HG02678 (cell line): ENCODE data around the gene SMG5.

ENCODE experiments used
- ATAC-seq: cut with Tn5 transposase; IDR thresholded peaks from one replicate; pipeline ENCODE4 v1.9.1; 2021; ENCODE audit warnings: mild to moderate bottlenecking, moderate library complexity; ENCODE audit not compliant: unreplicated experiment

Gene SMG5

DNA sequence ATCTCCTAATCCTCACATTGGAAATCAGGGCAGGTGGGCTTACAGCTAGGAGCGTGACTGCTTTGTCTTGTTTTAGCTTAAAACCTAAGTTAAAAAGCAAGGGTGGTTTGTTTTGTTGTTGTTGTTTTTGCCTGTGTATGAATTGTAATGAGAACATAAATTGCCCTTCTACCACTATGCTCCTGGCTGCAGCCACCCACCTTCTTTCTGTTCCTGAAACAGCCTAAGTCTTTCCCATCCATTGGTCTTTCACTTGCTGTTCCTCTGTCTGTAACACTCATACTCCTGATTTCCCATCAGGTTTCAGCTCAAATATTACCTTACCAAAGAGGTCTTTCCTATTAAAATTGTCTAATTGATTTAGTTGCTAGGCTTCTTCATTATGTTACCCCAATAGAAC, 896 bp upstream of the SMG5 start:
- no peak for ATAC-seq

DNA sequence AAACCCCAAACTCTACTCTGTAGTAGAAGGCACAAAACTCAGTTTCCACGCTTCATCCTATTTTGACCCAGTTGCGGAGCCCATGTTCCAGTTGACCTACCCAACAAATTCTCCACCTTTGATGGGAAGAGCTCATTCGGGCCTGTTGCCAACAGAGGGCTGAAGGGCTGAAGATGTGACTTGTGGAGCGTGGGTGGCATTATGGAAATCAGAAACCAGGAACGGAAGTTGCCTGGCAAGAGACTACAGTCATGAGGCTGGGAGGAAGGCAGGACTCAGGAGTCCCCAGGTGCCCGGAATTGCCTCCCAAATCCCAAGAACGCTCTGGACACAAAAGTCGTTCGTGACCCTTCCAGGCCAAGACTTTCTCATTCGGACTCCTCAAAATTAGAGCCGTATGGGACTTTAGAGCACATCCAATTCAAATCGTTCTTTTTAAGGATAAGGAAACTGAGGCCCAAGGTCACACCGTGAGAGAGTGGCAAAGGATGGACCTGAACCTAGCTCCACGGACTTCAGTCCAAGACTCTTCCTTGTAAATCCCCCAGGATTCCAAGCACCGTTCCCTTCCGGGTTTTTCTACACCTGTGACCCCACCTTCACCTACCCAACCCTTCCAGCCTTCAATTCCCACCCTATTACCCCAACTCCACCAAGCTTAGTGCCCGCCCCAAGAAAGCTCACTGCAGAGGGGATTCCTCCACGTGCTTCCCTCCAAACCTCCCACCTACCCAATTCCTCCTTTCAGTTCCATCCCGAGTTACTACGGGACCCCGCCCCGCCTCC, 739 bp downstream of the SMG5 start:
- no peak for ATAC-seq

DNA sequence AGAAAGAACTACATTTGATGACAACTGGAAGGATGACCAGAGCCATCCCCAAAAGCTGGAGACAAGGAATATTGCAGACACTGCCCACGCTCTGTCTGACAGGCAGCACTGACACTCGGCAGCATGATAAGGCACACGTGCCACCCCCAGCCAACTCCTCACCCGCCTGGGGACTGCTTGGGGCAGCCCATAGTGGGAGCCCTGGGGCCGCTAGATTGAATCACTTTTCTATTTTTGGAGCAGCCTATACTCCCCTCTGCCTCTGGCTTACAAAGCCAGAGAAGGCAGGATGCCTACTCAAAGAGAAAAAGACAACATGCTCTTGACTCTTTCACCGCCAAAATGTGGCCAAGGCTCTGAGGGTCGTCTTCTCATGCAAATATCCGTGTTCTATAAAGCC, 1.3 kb downstream of the SMG5 start:
- ATAC-seq, result no peak

DNA sequence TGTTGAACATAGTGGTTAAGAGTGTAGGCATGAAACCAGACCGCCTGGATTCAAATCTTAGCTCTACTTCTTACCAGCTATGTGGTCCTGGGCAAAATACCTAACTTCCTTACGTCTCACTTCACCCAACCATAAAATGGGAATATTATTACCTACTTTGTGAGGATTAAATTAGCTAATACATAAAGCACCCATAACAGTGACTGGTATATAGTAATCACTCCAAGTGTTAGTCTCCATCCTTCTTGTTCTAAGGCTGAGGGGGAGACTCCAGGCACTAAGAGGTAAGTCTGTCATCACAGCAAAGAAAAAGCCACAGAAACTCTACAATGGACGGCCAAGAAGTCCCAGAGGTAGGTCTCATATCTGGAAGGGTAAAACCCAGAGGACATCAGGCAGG, 2.8 kb downstream of the SMG5 start:
- no peak for ATAC-seq

DNA sequence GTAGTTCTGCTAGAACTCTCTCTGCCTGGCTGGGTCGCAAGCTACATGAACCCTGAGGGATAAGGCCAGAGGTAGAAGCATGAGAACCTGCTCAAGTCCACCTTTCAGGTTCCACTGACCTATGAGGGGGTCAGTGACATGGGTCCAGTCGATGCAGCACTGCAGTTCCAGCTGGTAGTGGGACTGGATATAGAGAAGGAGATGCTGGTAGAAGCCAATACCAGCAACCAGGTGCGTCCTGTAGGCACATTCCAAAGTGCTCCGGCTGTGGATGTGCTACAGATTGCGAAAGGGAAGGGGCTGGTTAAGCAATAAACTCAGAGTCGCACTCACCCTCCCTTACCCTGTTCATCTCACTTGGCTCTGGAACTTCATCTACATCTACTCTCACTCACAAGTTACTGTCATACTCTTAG, 5.7 kb downstream of the SMG5 start:
- no peak for ATAC-seq

DNA sequence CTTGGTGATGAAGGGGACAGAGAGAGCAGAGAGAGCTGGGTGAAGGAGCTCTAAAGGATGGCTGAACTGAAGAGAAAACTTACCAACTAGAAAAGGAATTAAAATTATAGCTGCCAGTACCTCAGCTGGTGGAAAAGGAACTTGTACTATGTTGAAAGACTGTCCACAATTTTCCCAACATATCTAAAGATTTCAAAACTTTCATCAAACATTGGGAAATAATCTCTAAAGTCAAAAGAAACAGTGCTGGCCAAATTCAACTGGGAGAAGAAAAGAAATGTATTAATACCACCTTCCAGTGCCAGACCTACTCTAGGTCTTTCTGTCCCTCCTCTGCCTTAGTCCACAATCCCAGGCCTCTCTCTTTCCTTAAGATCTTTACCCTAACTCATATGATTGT, 6.1 kb downstream of the SMG5 start:
- ATAC-seq, result no peak

DNA sequence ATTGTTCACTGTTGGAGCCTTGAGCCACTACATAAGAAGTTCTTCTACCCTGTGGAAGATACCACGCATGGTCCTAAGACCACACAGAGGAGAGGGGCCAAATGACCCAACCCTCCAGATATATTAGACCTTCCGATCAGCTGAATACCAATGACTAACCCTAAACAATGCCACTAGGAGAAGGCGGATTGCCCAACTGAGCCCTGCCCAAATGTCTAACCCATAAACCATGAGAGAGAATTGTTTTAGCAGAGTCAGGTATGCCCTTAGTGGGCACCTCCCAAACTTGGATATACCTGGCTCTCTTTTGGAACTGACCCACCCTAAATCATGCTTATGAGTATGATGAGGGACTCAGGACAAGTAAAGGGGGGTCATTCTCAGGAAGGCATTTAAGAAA, 12.3 kb downstream of the SMG5 start:
- no peak for ATAC-seq

DNA sequence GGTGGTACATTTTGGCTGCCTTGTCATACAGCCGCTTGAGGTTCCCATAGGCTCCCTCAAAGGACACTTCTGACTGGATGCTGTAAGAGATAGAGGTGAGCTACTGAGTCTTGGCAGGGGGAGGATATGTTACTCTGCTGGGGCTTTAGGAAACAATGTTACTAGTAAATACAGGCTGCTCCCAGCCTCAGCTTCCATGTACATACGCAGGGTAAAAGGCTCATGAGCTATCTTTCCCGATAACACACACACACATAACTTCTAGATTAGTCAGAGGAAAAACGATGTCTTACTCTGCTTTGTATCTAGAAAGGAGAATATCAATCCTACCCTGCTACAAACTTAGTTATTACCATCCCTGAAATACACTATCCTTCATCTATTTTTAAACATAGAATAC, 14.3 kb downstream of the SMG5 start:
- no peak for ATAC-seq

DNA sequence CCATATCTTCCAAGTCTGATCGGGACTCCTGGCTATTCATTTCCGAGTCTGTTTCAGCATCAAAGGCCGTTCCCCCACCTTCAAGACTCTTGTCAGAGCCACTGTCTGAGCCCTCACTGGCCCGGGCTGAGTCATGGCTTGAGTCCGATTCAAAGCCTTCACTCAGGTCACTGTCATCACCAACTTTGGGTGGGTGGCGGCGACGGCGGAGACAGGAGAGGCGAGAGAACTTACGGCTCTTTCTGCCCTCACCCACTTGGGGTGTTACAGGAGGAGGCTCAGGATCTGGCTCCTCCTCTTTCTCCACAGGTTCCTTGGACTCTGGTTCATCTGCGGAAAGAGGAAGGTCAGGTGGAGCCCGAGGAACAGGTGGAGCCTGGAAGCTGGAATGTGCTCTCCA, 16.6 kb downstream of the SMG5 start:
- ATAC-seq, result no peak

DNA sequence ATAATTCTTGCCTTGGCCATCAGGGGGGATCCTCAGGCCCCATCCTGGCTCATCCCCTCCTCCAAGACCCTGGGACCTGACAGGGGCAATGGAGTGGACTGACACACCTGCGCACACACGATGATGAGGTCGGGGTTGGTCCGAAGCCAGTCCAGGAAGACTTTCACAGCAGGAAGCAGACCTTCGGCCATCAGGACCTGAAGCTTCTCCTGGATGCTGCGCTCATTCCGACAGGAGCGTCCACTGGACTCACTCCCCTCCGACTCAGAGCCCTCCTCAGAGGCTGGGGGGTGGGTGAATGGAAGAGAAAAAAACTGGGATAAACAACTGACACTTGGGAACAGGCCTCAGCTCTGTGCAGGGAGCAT, 19.4 kb downstream of the SMG5 start:
- no peak for ATAC-seq

DNA sequence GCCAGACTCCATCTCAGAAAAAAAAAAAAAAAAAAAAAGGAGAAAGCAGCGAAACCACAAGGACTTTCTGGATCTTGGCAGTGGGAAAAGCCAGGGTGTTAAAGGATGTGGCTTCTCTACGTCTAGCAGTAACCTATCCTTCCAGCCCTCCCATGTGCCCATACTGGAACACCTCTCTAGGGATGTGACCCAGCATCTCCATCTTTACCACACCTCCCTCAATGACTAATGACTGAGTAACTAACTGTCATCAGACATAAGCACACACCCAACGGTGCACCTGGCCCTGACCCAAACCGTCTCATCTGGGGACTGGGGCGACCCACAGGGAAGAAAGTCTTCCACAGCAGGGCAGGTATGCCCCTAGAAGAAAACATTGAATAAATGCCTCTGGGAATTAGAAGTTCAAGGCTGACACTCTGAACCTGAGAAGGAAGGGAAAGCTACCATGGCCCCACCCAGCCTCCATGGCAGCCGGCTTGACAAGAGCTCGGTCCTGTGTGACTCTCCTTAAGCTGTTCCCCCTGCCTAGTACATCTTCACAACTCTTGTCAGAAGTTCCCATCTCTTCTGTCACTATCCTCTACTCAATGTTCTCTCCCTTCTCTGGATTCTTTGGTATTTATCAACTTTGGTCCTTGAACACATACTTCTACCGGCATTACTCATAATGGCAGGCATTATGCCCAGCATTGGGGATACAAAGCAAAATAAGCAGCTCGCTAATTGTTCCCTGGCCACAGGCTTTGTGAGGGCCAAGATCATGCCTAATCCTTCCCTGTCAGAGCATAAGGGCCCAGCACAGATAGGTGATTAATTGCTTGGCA, 20.0 kb downstream of the SMG5 start:
- ATAC-seq, result no peak

DNA sequence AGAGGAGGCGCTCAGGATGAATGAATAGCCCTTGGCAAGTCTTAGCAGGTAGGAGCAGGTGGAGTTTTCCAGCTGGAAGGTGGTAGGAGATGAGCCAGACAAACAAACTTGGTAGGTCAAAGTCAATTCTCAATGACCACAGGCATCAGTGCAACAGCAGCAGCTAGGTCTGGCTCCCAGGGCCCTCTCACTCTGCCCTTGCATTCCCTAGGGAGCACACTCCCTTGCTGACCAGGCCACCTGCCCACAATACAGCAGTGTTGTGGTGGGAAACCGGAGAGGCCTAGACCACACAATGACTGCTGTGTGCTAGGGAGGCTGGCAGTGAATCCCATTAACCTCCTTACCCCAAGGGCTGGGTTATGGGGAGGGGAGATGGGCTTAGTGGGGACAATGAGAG, 21.7 kb downstream of the SMG5 start:
- ATAC-seq, result no peak

DNA sequence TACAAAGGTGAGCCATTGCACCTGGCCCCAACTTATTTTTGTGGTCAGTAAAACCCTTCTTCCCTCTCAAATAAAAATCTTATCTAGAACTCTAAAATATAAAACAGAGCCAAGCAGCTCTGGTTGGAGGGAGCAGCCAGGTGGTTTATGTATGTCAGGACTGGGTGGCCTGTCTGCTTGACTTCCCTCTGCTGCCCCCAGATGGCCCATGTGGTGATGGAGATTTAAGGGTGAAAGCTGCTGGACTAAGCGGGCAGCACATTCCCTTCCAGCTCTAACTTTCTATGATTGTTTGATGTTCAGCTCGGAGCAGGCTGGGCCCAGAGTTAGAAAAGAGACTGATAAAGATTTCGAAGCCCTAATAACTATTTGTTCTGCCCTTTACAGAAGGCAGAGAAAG, 22.8 kb downstream of the SMG5 start:
- ATAC-seq, result no peak

DNA sequence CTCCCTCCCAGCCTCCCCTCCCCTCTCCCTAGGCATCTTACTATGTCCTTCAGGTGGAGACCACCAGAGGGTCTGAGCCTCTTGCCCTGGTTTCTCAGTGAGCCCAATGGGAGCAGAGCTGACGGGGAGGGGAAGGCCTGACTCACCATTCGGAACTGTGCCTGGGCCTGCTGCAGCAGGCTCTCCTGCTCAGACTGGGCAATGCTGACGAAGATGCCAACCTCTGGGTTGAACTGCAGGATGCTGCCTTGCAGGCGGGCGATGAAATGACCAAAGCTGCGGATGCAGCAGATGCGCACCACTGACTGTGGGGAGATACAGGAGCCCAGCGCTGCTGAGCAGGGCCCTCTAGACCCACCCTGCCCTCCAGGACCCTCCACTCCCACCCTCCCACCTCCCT, 23.8 kb downstream of the SMG5 start:
- ATAC-seq, result no peak

DNA sequence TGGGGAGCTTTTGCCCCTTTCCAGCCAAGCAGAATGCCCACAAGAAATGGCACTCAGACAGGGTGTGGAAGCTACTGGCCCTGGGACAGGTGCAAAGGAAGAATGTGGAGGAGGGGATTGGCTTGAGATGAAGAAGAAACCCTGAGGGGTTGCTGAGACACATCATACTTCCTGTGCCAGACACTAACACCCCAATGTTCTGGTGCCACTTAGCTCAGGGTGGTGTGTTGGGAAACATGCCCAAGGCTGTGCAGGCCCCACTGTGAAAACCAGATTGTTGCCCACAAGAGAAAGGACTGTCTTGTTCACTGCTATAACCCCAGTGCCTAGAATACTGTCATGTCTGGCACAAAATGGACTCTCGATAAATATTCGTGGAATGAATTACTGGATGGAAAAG, 24.9 kb downstream of the SMG5 start:
- no peak for ATAC-seq

DNA sequence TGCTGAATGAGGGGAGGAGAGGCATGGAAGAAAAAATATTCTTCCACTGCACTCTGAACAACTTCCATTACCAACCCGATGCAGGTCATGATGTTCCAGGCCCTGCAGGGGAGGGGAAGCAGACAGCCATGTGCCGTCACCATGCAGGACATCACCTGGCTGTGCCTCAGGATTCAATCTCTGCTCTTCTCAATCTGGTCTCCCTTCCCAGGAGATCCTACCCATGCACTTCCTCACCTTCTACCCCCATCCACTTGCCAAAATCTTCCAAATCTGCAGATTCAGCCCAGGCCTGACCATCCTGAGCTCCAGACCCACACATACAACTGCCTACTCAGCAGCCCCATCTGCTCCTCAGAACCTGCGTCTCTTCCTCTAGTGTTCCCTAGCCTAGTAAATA, 29.0 kb downstream of the SMG5 start:
- no peak for ATAC-seq

DNA sequence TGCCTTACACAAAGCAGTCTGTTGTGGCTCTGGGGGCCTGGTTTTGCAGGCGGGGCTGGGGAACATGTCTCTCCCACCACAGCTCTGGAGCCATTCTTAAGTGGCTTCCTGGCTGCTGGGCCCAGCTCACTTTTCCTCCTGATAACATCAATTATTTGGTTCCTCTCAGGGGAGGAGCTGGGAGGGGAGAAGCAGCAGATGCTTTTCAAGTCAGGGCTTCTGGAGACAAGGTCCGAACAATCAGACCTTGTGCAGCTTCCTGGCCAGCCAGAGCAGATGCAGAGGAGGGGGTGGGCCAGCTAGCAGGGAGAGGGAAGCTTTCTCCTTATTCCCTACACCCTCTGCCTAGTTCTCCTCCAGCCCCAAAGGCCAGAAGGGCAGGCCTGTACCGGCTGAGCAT, 31.1 kb downstream of the SMG5 start:
- ATAC-seq, result no peak

DNA sequence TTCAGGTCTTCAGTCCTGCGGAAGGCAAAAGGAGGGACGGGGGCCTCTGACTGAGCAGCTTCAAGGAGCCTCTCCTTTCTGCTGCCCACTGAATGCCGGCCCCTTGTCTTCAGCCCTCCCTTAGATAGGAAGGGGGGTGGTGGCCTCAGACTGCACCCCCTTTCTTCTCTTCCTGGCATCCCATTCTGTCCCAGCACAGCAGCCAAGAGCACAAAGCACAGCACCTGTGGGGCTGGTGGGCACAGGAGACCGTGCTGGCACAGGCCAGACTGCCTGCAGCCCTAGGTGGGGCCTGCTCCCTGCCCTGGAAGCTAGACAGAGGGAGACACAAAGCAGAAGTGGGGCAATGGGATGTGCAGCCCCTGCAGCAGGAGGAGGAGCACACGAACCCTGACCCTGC, 33.0 kb downstream of the SMG5 start:
- ATAC-seq, result no peak

DNA sequence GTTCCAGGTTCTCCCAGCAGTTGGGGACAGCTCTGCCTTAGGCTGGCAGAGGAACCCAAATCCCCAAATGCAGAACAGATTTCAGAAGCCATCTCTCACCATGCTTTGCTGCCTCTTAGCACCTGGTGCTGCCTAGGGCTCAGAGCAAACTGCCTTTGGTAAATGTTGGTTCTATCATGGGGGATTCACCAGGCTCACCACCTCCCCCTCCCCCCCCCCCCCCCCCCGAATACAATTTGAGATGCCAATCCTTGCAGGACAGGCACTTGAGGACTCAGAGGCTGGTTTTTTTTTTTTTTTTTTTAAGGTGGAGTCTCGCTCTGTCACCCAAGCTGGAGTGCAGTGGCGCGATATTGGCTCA, 34.3 kb downstream of the SMG5 start:
- no peak for ATAC-seq

DNA sequence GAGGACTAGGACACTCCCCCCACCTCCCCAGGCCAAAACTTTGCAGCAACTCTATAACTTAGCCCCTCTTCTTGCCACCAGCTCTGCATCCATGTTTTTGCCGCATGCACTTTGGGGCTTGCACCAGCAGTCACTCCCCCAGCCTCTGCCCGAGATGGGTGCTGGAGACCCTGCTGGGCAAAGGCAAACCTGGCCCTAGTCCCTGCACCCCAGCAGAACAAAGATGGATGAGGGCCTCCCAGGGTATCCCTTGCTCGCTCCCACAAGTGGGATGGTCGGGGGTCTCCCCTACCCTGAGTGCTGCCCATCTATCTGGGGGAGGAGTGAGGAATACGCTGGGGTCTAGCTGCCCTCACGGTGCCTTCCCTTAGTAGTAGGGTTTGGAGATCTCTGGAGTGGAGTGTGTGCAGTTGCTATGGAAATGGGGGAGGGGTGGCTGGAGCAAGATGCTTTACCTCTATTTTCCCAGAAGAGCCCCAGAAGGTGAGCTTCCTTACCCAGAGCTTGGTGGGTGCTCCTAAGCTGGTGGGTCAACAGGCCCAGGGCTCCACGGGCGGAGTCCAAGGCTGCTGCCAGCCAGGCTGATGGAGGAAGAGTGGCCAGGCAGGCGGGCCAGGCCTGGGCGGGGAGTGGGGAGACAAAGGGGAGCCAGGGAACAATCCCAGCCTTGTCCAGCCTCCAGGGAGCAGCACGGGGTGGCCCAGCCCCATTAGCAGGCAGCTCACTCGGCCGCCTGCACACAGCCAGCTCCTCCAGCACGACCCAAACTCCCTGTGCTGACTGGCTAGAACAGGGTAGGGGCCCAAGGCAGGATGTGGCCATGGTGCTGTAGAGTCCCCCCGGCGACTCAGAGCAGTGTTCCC, 34.9 kb downstream of the SMG5 start, which contains the start of gene PAQR6:
Gene PAQR6 (minus strand): TSS at position 597 of the 863 bp plus-strand sequence. CDS start 1,325 bp downstream, outside the sequence.
- no peak for ATAC-seq

DNA sequence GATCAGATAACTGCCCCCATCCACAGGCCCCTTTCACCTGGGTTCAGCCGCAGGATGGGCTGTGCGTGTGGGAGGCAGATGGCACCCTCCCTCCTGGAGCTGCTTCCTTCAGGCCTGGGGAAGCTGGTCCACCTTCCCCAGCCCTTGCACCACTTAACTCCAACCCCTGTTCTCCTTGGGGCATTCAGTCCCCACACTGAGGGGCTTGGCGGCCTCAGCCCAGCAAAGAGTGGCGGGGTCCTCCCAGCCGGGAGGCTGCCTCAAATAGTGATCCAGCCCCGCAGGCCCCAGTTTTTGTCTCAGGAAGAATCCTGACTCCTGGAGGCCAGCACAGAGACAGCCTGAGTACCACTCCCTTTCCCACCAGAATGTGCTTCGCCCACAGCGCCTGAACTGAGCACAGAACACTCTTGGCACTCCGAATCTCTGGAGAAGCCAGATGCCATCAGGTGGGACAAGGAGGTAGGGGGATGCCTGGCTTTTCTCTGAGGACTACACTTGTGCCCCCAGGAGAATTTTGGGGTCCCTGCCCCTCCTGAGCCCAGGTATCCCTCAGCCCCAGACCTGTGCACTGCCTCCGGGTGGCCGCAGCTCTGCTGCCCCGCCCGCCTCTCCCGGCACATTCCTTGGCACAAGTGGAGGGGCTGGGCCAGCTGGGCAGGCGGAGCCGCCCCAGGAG, 35.7 kb downstream of the SMG5 start:
- ATAC-seq, result no peak
